Pancreas (tissue), 10 donors: ENCODE data around the gene FAR1. TPM values are rescaled to one million over a fixed set of nuclear protein-coding genes. Genes with fewer than 3 reads are reported as not detected.
"Not testable (repeated sequence)": the region's sequence is repeated elsewhere in the genome, so short reads cannot be mapped to it uniquely, and the experiment has no call there.

Experiments used
- ATAC-seq, 4 donors: fragments of 200-7000 bp; cut with Tn5 transposase; one replicate each; pipeline versions ENCODE4 v1.8.0 to v1.9.1; 2020; ENCODE audit warnings: mild to moderate bottlenecking in 4 of 4, moderate library complexity in 4 of 4
- DNase-seq, 6 donors: peaks; one replicate each; pipeline ENCODE4 v3.0.0-alpha.2; 2020
- FAIRE-seq: peaks from 2 replicates; lab custom pipeline; 2012; peaks lifted over from hg19 to GRCh38; lab: Jason Lieb, UNC
- H3K27ac ChIP-seq, 4 donors: fragments of 200-600 bp; sonication (generic); 1 replicate in 3 of 4; 2 replicates in 1 of 4; pipeline versions ENCODE4 v1.5.0 to v1.8.0; 2020
- H3K27me3 ChIP-seq, 4 donors: fragments of 200-600 bp; one replicate each; pipeline ENCODE4 v1.8.0; 2021
- H3K36me3 ChIP-seq, 3 donors: fragments of 200-600 bp; sonication (generic) in 1 of 3; one replicate each; pipeline versions ENCODE4 v1.5.0 to v1.8.0; 2020 to 2021
- H3K4me1 ChIP-seq, 3 donors: fragments of 200-600 bp; one replicate each; pipeline ENCODE4 v1.8.0; 2021
- H3K4me3 ChIP-seq, 4 donors: fragments of 200-600 bp; sonication (generic) in 2 of 4; one replicate each; pipeline versions ENCODE4 v1.5.0 to v1.8.0; 2020 to 2021
- H3K9me3 ChIP-seq, 4 donors: fragments of 200-600 bp; one replicate each; pipeline ENCODE4 v1.8.0; 2021
- CTCF ChIP-seq, 4 donors: fragments of 200-600 bp; sonication (generic) in 3 of 4; IDR thresholded peaks; one replicate each; pipeline versions ENCODE4 v1.5.0 to v1.8.0; 2021; ENCODE audit warnings: antibody characterized with exemption in 4 of 4
- WGBS, 2 donors: extraction: QIAGEN DNeasy Blood & Tissue Kit; methylation state at CpG; one replicate each; pipeline ENCODE4 v1.1.7; 2013; 5-methylcytosine and 5-hydroxymethylcytosine counted together
- intact Hi-C, 3 donors: fragments of 100-400 bp; cut with DNase I; formaldehyde crosslinking; loops; one replicate each; pipeline versions ENCODE4 v1.11.1 to v1.14.2; 2022
- polyA plus RNA-seq, 2 donors: library from polyadenylated mRNA; stranded (reverse); fragments of 200-250 nt; gene quantifications; one replicate each; pipeline ENCODE4 v1.2.3, GENCODE V29; 2013
- total RNA-seq, 6 donors: library from RNA; stranded (reverse); fragmentation: NEBNext Ultra II Directional in 4 of 6; extraction: Animal tissue kit (Norgen Biotek cat#: 25700) in 4 of 6; gene quantifications; one replicate each; pipeline versions ENCODE4 v1.2.1 to v1.2.4, GENCODE V29; 2021 to 2023
- donor health status: healthy with polysubstance abuse.
- donor health status: DM: no; HTN: no; CAD: no; lungs with moderate emphysema.
- donor health status: DM: no; HTN: no; CAD: no.
- donor health status: control.
- donor health status: control.
- donor health status: Bipolar disorder and iron deficiency.
- donor health status: DM: yes; HTN: yes; CAD: no.
- donor health status: DM: no; HTN: no; CAD: no.
- donor health status: DM: no; HTN: no; CAD: no.
- donor health status: DM: yes; HTN: yes; CAD: no.

Gene FAR1
- total and polyA plus RNA-seq, 8 donors: 12.0 to 43.7 (median 18.0) TPM

- no peak for ATAC-seq
- DNase-seq: no peak
- TF ChIP-seq CTCF (IDR thresholded peaks at IDR 0.05): no peak
- Histone ChIP-seq H3K4me3 (no peak overlapping the region), H3K27me3 (no peaks in the 10 kb centered on the region), H3K9me3 (no peaks in the 10 kb centered on the region), H3K4me1 (no peaks in the 10 kb centered on the region), H3K27ac (no peak overlapping the region), H3K36me3 (peaks cover under 1 to 29% (median 3%) of the 10 kb centered on the region in 3 donors)
- intact Hi-C loops: no loop called here
- no peak for FAIRE-seq
These were observed 59.6 kb downstream of the FAR1 start for GRCh38 chr11:13728076-13728475.

GRCh38 chr11:13734530-13734929 is 66.1 kb downstream of the FAR1 start:
- H3K27ac ChIP-seq: no peak overlapping the region
- WGBS, 2 donors: 85 to 90% methylated on average over 3 of the region's 3 CpGs
- no peak for TF ChIP-seq CTCF (IDR thresholded peaks at IDR 0.05)
- H3K9me3 ChIP-seq: no peaks in the 10 kb centered on the region
- H3K4me3 ChIP-seq: no peak overlapping the region
- intact Hi-C loops: no loop called here
- FAIRE-seq (no peak), DNase-seq (no peak), ATAC-seq (no peak)
- no peaks in the 10 kb centered on the region for H3K27me3 ChIP-seq
- H3K4me1 ChIP-seq: no peaks in the 10 kb centered on the region
- H3K36me3 ChIP-seq: peaks cover 0 to 3% (median 0%) of the 10 kb centered on the region in 3 donors

GRCh38 chr11:13745165-13745564 is 76.7 kb downstream of the FAR1 start:
- H3K9me3 ChIP-seq: no peaks in the 10 kb centered on the region
- no peak overlapping the region for H3K27ac ChIP-seq
- no peak for FAIRE-seq
- no peak for ATAC-seq
- intact Hi-C loops: no loop called here
- 75 to 77% methylated on average over 2 of the region's 2 CpGs for WGBS, 2 donors
- H3K36me3 ChIP-seq: no peaks in the 10 kb centered on the region
- no peaks in the 10 kb centered on the region for H3K27me3 ChIP-seq
- no peak for DNase-seq
- TF ChIP-seq CTCF (IDR thresholded peaks at IDR 0.05): no peak
- no peak overlapping the region for H3K4me3 ChIP-seq
- H3K4me1 ChIP-seq: no peaks in the 10 kb centered on the region

- WGBS, 2 donors: 78 to 81% methylated on average over 5 of the region's 5 CpGs
- H3K36me3 ChIP-seq, H3K4me1 ChIP-seq, FAIRE-seq, intact Hi-C loops, H3K4me3 ChIP-seq, ATAC-seq, H3K27ac ChIP-seq, DNase-seq, H3K9me3 ChIP-seq, H3K27me3 ChIP-seq: not testable (repeated sequence)
These were observed 84.8 kb downstream of the FAR1 start for GRCh38 chr11:13753316-13753715.

GRCh38 chr11:13759050-13759449 is 90.6 kb downstream of the FAR1 start:
- no peaks in the 10 kb centered on the region for H3K36me3 ChIP-seq
- H3K27me3 ChIP-seq: no peaks in the 10 kb centered on the region
- no peak overlapping the region for H3K4me3 ChIP-seq
- WGBS, 2 donors: 86 to 88% methylated on average over 9 of the region's 9 CpGs
- H3K9me3 ChIP-seq: no peaks in the 10 kb centered on the region
- TF ChIP-seq CTCF (IDR thresholded peaks at IDR 0.05): no peak
- ATAC-seq (no peak), DNase-seq (no peak), FAIRE-seq (no peak)
- no peak overlapping the region for H3K27ac ChIP-seq
- intact Hi-C loops: no loop called here
- no peaks in the 10 kb centered on the region for H3K4me1 ChIP-seq
